GM18868 (cell line): ENCODE measurements around the gene PRPS1.
A peak's percentile ranks its signal among the peaks of the same experiment; 100 is the strongest.
"Not testable (repeated sequence)": the region's sequence is repeated elsewhere in the genome, so short reads cannot be mapped to it uniquely, and the experiment has no call there.

Source experiments
- ATAC-seq: cut with Tn5 transposase; IDR thresholded peaks from one replicate; pipeline ENCODE4 v1.9.1; 2021; ENCODE audit warnings: mild to moderate bottlenecking, moderate library complexity; ENCODE audit not compliant: unreplicated experiment

Gene PRPS1

DNA sequence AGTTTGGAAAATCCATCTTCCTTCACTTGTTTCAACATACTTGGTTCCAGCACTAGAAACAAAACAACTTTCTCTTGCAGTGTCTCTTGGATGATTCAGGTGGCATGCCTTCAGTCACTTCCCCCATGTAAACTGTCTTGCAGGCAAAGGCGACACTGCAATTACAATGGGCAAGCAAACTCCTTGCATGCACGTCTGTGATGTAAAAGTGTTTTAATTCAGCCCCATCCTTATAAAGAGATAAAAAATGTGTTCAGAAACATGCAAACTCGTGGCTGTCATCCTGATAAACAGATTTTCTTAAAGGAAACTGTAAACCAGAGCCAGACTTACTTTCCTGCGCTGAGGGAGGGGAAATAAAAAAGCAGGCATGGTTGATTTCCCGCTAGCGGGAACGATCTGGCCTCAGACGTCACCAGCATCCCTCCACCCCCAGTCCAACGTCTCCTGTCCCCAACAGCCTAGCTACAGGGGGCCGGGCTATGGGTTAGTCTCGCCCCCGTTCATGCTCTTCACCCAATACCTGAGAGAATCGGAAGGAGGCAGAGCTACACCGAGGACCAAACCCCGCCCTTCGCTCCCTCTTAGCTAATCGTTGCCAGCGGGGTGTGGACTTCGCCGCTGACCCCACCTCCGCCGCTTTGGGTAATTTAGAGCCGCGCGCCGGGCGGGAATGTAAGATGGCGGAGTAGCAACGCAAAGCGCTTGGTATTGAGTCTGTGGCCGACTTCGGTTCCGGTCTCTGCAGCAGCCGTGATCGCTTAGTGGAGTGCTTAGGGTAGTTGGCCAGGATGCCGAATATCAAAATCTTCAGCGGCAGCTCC is at the start of gene PRPS1:
Gene PRPS1 (plus strand): TSS at position 673 of the 824 bp plus-strand sequence. CDS start 119 bp downstream, at position 792.
- ATAC-seq: peak; percentile 99

DNA sequence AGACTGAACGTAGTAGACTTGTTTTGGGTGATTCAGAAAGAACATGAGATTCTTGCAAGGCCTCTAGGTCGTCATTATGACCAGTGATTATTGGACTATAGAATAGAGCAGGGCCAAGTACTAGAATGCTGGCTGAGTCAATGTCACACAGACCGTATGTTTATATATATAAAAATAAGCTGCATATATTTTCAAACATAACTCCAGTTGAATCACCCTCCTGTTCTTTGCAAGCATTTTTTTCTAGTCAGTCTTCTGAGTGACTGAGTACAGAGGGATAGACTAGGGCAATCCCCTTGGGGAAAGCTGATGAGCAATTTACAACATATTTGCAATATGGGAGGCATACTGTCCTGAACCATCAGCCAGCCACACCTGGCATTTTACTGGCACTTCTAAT is 48.4 kb upstream of the PRPS1 start:
- ATAC-seq: peak; percentile 41

DNA sequence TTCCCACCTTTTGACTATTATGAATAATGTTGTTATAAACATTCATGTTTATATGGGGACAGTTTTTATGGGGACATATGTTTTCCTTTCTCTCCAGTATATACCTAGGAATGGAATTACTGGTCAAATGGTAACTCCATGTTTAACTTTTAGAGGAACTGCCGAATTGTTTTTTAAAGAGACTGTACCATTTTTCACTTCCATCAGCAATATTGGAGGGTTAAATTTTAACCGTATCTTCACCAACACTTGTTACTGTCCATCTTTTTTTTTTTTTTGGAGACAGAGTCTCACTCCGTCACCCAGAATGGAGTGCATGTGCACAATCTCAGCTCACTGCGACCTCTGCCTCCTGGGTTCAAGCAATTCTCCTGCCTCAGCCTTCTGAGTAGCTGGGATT is 46.4 kb upstream of the PRPS1 start:
- ATAC-seq: no peak

DNA sequence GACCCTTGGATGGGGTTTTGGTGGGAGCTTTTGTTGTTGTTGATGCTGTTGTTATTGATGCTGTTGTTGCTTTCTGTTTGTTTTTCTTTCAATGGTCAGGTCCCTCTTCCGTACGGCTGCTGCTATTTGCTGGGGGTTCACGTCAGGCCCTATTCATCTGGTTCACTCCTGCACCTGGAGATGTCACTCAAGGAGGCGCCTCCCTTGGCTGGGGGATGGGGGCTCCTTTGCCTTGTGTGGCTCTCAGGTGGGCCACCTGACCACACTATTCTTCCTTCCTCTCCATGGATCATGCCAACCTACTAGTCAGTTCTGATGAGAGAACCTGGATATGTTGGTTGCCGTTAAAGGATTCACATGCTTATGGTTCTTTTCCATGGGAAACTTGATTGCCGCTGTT is 39.1 kb upstream of the PRPS1 start:
- ATAC-seq: no peak

DNA sequence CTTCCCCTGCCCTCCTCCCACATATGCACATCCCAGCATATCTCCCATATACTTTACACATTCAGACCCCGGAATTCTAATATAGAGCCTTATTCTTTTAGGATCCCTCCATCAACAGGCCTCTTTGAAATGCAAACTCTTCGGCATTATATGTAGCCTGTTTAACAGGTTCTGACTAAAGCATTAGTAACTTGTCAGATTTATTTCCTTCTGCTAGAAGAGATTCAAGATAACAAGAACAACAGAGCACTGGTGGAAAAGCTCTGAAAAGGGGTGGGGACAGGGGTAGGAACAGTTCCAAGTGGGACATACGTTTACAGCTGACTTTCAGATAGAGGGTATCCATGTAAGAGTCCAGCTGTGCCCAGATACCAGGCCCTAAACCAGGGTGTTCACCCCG is 31.7 kb upstream of the PRPS1 start:
- ATAC-seq: no peak

DNA sequence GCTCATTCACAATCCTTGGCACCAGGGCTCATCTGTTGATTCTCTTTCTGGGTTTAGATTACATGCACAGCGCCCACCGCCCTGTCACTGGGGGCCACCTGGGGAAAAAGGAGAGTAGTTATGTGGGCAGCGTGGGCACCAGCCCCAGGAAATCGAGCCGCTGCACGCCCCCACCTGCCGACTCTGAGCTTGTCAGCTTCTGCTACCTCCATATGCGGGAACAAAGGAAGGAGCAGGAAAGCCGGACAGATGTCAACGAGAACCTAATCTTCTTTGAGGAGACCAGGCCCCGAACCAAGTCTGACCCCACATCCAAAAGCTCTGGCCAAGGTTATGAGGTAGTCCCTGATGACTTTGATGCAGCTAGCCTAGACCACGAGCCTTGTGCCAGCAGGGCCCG is 31.0 kb upstream of the PRPS1 start:
- no peak for ATAC-seq

DNA sequence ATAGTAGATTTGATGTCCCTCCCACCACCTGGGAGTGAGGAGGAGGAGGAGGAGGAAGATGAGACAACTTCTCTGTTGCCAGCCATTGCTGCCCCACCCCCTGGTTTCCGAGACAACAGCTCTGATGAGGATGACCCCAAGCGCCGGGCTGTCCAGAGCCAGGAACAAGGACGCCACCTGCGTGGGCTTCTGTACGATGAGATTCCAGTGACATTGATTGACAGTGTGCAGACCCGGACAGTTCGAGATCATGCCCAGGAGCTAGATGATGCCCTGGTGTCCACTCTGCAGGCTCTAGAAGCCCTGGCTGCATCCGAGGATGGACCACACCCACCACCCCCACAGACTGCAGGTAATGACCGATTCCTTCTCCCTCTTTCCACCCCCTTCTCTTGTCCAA is 30.5 kb upstream of the PRPS1 start:
- no peak for ATAC-seq

DNA sequence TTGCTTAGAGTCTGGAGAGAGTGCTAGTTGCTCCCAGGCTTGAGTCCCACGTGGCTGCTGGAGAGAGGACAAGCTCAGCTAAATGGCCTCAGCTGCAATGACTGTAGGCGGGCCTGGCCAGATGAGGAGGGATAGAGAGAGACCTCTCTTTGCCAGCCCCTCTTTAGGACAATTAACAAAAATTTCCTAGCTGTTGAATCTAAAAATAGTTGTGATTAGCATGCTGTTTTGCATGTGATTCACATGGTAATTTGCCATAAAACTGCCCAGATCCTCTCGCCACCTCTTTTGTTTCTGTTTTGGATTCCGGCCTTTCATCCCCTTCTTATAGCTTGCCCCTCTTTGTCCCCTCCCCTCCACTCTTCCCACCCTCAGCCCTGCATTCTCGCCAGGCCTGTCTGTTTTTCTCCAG is 28.9 kb upstream of the PRPS1 start:
- ATAC-seq: no peak

DNA sequence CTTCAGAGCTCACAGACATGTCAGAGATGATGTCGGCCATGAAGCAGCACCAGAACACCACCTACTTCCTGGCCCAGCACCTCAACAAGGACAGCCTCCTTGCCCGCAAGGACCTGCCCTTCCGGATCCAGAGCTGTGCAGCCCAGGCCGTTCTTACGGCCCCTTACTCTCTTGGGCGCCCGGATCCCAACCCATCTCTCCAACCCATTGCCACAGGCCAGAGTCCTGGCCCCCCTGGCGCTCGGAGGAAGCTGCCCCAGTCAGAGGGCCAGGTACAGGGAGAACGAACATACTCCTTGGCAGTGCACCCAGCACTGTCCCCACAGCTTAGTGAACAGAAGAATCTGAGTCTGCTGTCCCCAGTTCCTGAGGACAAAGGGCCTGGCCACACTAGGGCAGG is 27.9 kb upstream of the PRPS1 start:
- ATAC-seq: no peak

DNA sequence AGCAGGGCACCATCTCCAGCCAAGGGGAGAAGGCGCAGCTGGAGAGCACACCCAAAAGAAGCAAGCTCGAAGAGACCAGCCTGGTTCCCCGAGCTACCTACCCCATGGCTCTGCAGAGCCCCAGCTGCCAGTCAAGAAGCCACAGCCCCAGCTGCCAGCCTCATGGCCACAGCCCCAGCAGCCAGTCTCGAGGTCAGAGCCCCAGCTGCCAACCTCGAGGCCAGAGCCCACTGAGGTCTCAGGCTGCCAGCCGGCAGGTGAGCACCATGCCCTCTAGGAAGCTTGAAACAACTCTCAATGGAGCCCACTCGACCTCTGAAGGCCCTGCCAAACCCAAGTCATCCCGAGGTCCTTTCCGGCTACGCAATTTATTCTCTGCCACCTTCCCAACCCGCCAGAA is 27.0 kb upstream of the PRPS1 start:
- no peak for ATAC-seq

DNA sequence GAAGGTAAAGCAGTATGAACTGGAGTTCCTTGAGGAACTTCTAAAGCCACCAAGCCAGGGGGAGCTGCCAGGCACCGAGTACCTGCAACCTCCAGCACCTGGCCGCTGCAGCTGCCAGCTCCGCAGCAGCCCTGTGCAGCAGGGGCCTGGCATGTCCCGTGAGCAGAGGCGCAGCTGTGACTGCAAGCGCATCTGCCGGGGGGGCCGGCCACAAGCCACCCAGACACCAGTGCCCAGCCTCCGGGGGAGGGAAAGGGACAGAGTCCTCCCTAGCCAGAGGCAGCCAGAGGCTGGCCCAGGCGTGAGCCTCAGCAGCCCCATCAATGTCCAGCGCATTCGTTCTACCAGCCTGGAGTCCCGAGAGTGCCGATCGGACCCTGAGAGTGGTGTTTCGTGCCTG is 26.6 kb upstream of the PRPS1 start:
- no peak for ATAC-seq

DNA sequence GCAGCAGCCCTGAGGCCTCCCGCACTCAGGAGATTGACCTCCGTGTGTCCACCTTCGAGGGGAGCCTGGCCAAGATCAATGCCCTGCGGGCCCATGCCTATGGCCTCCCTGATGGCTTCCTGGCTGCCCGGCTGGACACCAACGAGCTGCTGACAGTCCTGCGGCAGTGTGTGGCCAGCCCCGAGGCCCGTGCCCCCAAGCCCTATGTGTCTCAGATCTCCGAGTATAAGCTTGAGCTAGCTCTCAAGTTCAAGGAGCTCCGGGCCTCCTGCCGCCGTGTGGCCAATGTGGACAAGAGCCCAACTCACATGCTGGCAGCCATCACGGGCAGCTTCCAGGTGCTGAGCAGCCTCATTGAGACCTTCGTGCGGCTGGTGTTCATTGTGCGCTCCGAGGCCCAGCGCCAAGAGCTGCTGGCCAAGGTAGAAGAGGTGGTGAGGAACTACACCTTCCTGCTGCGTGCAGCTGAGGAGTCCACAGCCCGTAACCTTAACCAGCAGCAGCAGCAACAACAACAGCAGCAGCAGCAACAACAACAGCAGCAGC is 25.5 kb upstream of the PRPS1 start:
- no peak for ATAC-seq

DNA sequence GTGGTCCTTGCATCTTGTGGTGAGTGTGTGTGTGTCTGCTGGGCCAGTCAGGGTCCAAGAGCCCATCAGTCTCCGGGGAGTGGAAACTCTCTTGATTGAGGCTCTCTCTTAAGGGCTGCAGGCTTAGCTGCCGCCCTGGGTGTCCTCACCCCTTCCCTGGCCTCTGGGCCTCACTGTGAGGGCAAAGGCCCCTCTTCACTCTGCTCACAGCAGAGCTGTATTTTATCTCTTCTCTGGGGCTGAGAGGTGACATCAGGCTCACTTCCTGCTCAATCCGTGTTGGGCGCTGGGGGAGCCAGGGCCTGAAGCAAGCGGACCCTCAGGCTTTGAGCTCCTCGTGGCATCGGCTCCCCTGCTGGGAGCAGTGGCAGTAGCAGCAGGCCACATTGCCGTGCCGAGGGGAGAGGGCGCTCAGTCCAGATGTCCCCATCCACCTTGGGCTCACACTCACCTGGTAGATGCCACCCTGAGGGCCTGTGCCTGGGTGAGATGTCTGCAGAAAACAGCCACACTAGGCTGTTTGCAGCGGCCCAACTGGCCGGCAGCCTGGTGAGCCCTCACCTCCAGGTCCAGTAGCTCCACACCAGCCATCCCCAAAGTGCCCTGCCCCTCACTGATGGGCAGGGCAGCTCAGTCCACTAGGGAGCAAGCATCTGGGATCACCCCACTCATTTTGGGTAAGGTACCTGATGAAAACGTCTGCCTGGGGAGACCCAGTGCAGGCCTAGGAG is 24.7 kb upstream of the PRPS1 start:
- no peak for ATAC-seq

DNA sequence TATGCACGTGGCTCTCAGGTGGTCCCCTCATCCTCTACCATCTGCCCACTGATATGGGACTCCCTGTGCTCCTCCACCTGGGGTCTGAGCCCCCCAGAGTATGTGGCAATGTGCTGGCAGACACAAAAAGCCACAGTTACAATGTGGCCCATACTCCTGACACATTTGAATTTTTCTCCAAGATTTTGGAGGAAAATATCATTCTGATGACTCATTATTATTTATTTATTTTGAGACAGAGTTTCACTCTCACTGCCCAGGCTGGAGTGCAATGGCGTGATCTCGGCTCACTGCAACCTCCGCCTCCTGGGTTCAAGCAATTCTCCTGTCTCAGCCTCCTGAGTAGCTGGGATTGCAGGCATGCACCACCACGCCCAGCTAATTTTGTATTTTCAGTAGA is 19.2 kb upstream of the PRPS1 start:
- ATAC-seq: not testable (repeated sequence)

DNA sequence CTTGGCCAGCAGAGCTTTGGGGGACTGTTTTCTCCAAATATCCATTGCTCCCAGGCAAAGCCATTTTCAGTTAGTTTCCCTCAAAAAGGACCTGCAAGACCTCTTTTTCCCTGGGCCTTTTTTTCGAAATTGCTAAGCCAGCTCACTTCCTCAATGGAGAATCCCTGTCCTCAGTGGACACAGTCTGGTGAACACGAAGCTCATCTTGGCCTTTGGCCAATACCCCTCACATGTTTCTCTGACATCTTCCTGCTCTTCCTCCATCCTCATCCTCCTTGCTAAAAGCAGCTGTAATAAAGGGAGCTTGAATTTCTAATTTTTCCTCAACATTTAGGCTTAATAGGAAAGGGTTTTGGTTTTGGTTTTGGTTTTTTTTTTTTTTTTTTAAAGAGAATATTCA is 17.6 kb upstream of the PRPS1 start:
- ATAC-seq: no peak

DNA sequence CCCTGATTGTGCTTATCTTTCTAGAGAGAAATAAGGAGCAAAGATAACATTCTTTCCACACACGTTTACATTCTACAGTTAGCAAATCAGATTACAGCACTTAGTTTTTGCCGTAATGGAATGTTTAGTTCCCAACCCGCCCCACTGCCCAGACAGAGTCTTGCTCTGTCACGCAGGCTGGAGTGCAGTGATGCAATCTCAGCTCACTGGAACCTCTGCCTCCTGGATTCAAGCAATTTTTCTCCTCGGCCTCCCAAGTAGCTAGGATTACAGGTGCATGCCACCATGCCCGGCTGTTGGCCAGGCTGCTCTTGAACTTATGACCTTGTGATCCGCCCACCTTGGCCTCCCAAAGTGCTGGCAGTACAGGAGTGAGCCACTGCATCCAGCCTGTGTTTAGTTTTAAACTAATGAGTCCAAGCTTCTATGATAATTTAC is 8.4 kb upstream of the PRPS1 start:
- no peak for ATAC-seq

DNA sequence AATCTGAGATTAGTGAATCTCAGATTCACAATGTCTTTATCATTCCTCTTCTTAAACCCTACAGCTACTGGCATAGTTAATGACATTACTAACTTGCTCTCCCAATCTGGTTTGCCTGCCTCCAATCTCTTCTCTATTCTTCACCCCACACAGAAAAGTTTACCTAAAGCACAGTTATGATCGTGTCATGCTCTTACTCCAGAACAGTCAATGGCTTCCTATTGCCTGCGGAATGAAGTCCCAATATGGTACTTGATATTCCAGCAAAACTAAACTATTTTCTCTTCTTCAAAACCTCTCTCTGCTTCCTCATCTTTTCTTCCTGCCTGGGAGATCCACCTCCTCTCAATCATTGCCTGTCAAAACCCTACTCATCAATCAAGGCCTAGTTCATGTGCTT is 3.4 kb upstream of the PRPS1 start:
- no peak for ATAC-seq

DNA sequence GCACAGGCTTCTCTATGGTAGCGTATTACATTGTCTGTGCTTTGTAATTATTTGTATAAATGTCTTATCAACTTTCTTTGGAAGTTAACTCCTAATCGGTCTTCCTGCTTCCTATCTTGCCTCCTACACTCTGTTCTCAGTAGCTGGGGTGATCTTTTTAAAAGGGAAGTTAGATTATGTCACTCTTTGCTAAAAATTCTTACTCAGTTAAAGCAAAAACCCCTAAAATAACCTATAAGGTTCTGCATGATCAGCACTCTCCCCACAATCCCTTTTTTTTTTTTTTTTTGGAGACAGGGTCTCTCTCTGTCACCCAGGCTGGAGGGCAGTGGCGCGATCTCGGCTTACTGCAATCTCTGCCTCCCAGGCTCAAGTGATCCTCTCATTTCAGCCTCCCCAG is 2.6 kb upstream of the PRPS1 start:
- no peak for ATAC-seq

DNA sequence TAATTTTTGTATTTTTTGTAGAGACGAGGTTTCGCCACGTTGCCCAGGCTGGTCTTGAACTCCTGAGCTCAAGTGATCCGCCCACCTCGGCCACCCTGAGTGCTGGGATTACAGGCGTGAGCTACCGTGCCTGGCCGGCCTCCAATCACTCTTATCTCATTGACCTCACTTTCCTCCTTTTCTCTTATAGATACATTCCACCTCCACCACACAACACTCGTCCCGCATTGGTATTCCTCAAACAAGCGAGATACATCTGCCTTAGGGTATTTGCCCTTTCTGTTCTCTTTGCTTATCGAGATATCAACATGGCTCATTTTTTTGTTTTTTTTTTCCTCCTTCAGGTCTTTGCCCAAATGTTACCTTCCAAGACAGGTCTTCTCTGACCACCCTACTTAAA is 1.8 kb upstream of the PRPS1 start:
- no peak for ATAC-seq

DNA sequence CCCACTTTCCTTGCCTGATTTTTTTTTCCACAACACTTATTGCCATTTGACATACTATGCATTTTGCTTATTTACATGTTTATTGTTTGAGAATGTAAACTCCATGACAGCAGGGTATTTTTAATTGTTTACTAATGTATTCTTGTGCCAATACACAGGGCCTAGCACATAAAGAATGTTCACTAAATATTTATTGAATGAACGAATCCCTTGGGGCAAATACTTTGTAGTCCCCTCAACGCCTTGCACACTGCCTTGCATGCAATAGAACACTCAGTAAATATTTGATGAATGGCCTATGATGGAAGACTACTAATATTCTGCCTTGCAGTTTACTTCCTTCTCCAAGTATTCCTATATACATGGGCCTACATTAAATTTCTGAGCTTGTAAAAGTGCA is 1.4 kb upstream of the PRPS1 start:
- ATAC-seq: no peak

DNA sequence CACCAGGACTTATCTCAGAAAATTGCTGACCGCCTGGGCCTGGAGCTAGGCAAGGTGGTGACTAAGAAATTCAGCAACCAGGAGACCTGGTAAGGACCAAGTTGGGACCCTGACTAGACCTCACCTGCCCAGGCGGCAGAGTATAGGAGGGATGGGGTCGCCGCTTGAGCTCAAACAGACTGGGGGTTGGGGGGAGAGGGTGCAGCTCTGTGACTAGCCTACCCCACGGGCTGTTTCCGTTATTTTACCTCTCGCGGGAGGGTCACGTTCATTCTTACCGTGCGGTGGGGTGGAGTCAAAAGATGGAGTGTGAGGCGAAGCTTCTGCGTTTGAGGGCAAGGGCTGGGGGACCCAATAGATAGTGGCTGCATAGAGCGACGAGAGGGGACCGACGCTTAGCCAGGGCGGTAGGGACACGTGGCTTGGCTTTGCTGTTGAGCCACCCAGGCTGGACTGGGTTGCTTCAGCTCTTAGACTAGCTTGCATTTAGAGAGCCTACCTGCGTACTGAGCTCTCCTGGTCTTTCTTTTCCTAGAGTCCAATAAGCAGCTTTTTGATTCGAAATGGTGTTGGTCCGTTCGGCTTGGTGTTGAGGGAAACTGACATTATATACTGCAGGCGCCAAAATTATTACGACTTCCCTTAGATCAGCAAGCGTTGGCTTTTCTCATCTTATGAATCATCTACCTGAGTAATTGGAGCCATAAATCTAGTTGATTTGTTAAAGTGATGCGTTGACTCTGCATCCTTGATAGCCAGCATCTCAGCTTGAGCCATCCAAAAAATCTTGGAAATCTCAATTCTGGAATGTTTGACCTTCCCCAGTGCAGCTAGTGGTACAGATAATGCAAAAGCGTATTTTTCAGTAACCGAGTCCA is 591 bp downstream of the PRPS1 start:
- peak; percentile 41 for ATAC-seq
